NCI-H226 (cell line): ENCODE measurements around the gene ZCCHC12.

ENCODE experiments used
- DNase-seq: peaks from one replicate; pipeline ENCODE4 v3.0.0-alpha.2; 2015

The ZCCHC12 gene

GRCh38 chrX:118872102-118872566 lies 48.5 kb downstream of the ZCCHC12 start:
- no peak for DNase-seq
